ENCODE measurements around the gene MAGI2.
"Not testable (repeated sequence)": the region's sequence is repeated elsewhere in the genome, so short reads cannot be mapped to it uniquely, and the experiment has no call there.

MAGI2 gene

DNA sequence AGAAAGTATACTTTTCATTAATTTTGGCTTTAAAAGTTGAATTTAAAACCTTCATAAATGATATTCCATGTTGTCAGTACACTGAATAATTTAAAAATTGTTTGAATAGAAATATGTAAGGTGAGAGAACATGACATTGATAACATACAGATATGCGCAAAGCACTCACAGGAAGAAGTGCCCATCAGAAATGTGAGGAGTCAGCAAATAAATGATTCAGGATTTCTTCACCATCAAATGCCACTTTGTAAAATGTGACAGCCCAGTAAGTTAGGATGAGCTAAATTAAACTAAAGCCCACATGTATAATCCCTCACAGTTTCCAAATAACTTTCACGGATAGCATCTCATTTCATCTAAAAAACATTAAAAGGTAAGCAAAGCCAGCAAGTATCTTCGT, 417.6 kb downstream of the MAGI2 start:
- no peak for DNase-seq

DNA sequence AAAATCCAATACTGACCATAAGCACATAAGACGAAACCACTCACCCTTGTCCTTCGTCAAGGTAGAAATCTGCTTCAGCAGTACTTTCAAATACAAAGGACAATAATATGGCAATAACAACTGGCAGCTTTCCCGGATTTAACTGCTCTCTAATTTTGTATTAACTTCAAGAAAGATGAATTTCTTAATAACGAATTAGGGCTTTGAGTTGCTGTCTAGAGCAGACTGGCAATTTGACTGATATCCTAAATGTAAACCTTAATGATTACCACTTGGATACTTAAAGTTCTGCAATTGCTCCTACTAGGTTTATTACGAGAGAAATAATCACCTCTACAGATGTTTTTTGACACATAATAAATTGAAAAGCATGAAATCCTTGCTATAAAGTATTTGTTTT, 418.7 kb downstream of the MAGI2 start:
- DNase-seq = no peak

- not testable (repeated sequence) for DNase-seq
These were observed 433.8 kb downstream of the MAGI2 start for GRCh38 chr7:79019711-79020110.

DNA sequence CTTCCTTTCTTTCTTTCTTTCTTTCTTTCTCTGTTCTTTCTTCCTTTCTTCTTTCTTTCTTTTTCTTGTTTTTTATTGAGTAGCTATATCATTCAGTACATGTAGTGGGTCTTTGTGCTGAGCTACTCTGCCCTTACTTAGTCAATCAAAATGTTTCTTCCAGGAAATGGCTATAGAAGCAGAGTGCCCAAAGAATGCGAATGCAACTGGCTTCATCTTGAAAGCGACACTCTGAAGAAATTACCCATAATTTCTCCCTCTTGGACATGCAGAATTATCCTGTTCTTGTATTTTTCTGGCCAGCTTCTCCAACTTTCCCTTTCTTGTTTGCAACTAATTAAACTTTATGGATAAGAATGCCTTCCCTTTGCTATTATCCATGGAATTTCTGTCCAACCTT, 441.5 kb downstream of the MAGI2 start:
- DNase-seq = no peak

DNA sequence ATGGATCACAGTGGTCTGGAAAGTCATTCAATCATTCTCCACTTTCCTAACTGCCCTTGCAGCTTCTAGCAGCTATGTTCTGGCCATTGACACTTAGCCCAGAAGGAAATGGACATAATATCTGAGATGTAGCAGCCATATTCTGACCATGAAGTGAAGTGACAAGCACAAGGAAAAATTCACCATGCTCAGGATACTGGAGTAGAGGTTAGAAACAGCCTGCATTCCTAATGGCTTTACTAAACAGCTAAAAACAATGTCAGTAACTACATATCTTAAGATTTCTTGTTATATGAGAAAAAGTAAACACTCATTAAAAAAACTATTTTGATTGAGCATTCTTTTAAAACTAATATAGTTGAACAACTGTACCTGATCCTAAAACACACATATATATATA, 443.8 kb downstream of the MAGI2 start:
- no peak for DNase-seq

GRCh38 chr7:79008786-79009185, 444.7 kb downstream of the MAGI2 start:
- no peak for DNase-seq

DNA sequence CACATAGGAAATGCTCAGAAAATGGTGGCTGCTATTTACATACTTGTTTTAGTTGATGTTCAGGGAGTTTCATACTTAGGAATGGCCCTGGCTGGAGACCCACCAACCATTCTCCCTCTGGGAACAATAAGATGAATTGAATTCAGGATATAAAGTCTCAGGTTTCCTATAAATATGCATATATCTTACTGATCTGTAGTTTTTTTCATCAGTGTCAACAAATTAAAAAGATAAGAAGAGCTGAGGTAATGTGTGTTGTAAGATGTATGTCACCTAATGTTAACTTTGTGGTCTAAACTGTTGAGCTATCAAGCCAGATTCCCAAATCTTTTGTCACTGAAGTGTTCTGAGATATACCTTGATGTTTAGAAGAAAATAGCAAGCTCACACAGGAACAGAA, 457.5 kb downstream of the MAGI2 start:
- no peak for DNase-seq

DNA sequence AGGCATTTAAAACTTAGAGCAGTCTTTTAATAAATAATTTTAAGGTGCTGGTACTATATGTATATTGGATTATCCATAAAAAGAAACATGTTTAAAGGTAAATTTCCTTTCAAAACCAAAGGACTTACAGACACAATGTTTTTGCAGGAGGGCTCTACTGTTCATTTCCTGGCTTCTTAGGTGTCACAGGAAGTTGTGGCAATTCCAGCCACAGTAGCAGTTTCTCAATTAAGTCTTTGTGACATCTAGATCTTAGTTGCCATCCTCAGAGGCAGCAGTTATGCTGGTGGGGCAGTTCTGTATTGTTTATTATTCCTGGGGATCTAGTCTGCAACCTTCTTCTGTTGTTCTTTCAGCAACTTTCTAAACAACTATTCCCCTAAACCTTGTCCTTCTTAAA, 460.1 kb downstream of the MAGI2 start:
- no peak for DNase-seq

DNA sequence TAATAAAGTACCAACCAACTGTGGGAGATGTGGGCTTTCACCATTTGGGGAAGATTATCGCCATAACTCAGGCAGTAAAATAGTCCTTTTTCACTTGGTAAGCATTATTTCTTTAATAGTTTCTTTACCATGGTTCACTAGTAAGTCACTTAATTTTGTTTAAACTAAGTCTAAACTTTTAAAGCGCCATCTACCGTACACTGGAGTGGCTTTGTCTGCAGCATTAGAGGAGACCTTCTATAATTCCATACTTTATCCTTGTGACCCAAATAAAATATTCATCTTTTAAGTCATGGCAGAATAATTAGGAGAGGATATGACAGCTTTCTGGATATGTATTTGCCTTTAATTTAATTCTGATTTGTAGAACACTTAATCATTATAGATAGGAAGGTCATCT, 468.0 kb downstream of the MAGI2 start:
- no peak for DNase-seq

- no peak for DNase-seq
These were observed 470.0 kb downstream of the MAGI2 start for GRCh38 chr7:78983483-78983882.

DNA sequence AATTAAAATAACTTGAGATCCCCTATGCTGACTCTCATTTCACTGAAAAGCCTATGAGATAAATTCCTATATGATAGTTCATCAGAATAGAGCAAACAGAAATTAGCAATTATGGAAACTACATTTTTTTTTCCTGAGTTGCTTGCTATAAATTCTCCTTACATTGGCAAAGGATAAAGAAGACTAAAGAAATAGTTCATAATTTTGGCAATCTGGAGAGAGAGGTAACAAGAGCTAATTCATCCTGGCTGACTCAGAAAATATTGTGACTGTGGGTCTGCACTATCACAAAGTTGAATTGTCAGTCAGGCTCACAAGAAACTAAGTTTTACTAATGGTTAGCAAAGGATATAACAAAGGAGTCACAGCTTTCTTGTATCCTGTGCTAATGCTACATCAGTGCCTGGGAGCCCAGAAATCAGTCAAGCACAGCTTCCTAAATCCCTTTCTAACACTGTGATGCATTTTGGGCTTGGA, 483.0 kb downstream of the MAGI2 start:
- DNase-seq = no peak

DNA sequence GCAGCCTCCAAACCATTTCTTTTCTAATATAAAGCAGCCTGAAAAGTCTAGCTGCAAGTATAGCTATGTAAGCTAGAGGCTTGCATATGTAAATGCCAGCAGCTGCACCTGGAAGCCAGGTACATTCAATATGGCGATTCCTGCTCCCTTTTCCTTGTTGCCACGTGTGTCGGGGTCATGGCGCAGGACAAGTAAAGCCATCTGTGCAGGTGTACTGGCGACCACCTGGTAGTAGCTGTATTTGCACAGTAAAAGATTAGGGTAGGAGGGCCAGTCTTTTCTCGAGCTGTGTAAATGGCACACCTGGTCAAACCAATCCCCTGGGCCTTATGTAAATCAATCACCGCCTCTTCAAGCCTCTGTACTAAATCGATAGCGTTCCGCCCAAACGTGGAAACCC, 484.5 kb downstream of the MAGI2 start:
- no peak for DNase-seq

- not testable (repeated sequence) for DNase-seq
These were observed 485.9 kb downstream of the MAGI2 start for GRCh38 chr7:78967561-78967960.

DNA sequence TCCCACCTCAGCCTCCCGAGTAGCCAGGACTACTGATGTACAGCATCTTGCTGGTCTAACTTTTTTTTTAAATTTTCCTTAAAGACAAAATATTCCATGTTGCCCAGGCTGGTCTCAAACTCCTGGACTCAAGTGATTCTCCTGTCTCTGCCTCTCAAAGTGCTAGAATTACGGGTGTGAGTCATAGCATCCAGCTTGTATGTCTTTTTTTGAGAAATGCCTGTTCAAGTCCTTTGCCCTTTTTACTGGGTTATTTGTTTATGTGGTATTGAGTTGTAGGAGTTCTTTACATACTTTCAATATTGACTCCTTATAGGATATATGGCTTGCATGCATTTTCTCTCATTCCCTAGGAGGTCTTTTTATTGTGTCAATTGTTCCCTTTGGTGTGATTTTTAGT, 486.4 kb downstream of the MAGI2 start:
- no peak for DNase-seq

GRCh38 chr7:78959477-78959876, 494.0 kb downstream of the MAGI2 start:
- DNase-seq = no peak

GRCh38 chr7:78955329-78955728, 498.1 kb downstream of the MAGI2 start:
- DNase-seq = no peak

DNA sequence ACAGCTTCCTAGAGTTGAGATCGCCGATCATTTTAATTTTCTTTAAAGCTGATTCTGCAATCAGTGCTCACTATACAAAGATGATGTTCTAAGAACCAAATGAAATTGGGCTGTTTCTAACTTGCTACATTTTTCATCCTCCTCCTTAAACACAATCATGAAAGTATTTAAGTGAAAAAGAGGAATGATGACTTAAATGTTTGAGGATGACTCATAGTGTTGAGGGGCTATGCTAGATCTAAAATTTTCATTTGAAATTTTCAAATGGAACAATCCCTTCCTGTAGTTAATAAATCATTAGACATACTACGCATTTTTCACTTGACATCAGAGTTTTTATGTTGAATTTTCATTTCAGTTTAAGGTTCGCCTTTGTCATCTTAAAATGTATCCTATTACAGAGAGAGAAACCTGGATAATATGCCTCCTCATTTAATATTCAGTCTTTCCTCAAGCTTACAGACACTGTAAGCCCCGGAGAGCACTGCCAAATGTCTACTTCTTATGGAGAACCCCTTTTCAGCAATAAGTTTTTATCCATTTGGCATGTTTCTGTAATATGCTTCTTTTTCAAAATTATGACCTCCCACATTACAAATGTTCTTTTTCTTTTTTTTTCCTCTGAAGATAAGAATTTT, 499.6 kb downstream of the MAGI2 start:
- no peak for DNase-seq

DNA sequence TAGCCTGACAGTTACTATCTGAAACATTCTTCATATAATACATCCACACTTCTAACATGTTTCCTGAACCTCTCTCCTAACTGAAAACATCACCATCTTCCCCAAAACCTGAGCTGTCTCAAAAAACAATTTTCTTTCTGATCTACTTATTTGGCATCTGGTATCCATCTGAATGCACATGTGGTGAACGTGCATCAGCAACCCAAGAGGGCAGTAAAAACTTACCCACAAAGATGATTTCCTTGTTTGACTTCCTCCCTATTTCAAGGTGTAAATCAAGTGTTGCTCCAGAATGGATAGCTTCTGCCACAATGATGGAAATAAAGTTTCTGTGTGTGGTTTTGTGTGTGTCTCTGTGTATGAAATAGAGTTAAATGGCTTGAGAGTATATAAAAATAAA, 500.4 kb downstream of the MAGI2 start:
- no peak for DNase-seq

- DNase-seq = no peak
These were observed 513.8 kb downstream of the MAGI2 start for GRCh38 chr7:78939669-78940068.

GRCh38 chr7:78924581-78924980, 528.9 kb downstream of the MAGI2 start:
- DNase-seq = no peak

DNA sequence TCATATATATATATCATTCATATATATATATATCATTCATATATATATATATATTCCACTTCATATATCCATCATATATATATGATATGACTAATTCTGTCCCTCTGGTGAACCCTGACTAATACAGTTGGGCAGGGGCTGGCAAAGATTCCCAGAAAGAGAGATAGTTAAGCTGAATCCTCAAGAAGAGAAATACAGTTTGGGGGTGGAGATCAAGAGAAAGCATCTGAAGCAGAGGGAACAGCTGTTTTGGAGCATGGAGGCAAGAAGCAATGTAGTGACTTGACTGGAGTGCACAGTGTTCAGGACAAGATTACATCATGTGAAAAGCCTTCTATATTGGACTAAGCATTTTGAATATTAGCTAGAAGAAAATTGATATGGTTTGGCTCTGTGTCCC, 540.7 kb downstream of the MAGI2 start:
- DNase-seq = no peak

GRCh38 chr7:78906735-78907134, 546.7 kb downstream of the MAGI2 start:
- DNase-seq = no peak

- no peak for DNase-seq
These were observed 548.0 kb downstream of the MAGI2 start for GRCh38 chr7:78905436-78905835.

DNA sequence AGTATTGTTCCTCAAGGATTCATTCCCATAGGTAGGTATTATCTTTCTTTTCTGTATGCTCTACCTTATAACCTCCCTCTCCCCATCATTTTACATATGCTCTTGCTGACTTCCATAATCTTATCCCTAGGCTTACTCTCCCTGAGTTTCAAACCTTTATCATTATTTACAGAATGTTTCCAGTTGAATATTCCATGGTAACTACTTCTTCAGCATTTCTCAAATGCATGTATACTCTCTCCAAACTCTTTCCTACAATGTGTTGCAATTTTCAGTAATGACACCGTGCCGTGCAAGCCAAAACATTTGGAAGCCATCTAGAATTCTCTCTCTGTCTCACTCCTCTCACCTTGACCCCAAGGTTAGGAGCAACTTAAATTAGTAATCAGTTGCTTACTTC, 548.5 kb downstream of the MAGI2 start:
- no peak for DNase-seq

GRCh38 chr7:78901566-78901965, 551.9 kb downstream of the MAGI2 start:
- DNase-seq = no peak

DNA sequence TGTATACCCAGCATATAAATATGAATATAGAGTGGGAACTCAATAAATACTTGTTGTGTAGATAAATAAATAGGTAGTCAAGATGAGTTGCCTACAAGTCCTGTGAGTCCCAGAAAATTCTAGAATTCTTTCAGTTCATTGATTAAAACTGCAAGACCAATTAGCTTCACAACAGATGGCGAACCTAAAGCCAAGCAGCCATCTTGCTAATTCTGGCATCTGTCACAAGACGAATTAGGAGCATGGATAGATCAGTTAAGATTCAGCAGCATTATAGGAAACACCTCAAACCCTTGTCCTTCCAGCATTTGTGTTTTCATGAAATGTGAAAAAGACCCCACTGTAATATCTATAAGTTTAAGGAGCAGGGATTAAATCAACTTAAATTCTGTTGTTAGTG, 552.7 kb downstream of the MAGI2 start:
- no peak for DNase-seq
